HG03175 (cell line): ENCODE measurements around the gene OPRM1.

ENCODE experiments used
- ATAC-seq: cut with Tn5 transposase; IDR thresholded peaks from one replicate; pipeline ENCODE4 v1.9.1; 2021; ENCODE audit warnings: mild to moderate bottlenecking, moderate library complexity; ENCODE audit not compliant: unreplicated experiment

OPRM1 gene

DNA sequence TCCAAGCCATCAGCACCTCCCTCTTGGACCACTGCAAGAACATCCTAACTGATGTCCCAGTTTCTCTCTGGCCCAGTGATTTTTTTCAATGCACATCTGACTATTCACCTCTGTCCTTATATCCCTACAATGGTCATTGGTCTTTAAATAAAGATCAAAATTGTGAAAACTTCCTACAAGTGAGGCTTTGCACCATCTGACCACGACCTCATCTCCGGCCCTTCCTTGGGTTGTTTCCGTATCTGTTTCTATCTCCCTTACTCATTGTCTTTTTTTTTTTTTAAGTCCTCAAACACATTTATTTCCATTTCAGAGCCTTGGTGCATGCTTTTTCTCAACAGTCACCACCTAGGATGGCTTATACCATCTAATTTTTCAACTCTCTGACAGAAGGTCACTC is 229.4 kb downstream of the OPRM1 start:
- no peak for ATAC-seq

DNA sequence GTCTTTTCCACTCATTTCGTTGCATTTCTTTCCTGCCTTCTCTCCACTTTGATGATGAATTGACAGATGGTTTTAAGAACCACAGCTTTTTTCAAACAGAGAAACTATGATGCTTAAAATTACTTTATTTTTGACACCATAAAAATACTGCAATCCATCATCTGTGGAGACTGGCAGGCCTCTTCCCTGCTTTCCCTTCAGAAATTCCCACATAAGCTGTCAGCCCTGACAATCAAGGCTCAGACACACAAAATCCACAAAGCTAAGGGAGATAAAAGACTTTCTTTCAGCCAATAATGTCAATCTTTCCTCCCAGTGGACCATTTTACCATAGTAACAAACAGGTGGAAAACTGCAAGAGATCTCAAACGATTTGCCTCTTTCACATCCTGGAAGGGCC is 235.1 kb downstream of the OPRM1 start:
- ATAC-seq: no peak

DNA sequence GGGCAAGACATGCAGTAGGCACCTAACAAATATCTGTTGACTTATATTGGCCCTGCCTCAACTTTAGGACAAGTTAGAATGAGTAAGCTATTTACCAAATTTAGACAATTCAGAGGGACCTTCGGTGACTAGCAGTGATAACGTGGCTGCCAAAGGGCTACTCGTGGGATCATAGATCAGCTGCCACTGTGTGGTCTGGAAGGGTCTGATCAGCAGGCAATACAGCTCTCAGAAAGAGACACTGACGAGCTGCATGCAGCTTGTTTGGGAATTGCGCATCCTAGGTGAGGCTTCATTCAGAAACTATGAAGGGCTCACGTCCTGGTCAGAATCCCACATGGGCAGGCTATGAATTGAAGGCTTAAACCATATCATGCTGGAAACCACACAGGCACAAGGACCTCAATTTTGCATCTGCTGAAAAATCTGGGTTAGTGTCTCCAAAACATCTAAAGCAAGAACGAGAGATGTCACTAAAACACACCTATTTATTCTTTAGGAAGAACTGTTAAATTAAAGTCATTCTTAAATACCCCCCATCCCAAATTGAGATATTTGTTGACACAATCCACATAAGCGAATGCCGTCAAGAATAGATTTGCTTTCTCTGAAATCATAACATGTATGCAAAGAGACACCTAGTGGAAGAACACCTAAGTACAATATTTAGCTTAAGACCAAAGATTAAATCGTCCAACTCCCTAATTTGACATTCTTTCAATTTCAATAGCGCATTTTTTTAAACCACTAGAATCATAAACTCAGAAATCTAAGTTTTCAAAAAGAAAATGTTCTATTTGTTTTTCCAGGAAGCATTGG is 238.0 kb downstream of the OPRM1 start:
- ATAC-seq: peak; percentile 70

DNA sequence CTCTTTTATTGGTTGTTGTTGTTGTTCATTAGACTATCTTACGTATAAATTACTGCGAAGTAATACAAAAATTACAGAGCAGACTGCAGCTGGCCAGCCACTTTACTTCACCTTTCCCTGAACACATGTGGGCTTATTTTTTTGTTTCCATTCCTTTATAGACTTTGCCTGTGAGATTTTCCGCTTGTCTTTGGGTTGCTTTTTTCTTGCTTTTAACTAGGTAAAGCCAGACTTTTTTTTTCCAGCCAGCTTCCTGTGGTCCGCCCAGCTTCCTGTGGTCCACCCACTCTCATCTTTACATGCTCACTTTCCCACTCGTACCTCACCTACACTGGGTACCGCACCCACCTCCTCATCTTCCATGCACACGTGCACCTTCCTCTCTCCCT is 238.6 kb downstream of the OPRM1 start:
- ATAC-seq: no peak

DNA sequence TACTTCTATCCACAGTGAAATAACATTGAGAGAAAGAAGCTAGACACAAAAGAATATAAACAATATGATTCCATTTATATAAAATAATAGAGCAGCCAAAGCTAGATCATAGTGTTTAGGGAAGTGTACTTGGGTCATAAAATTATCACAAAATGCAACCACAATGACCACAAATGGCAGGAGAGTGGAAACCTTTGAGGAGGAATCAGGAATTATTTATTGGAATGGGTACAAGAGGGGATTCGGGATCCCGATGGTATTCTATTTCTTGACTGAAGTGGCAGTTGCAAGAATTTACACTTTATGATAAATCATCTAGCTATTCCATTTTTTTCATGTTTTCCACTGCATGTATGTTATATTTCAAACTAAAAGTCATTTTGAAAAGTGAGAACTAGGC is 241.5 kb downstream of the OPRM1 start:
- no peak for ATAC-seq

DNA sequence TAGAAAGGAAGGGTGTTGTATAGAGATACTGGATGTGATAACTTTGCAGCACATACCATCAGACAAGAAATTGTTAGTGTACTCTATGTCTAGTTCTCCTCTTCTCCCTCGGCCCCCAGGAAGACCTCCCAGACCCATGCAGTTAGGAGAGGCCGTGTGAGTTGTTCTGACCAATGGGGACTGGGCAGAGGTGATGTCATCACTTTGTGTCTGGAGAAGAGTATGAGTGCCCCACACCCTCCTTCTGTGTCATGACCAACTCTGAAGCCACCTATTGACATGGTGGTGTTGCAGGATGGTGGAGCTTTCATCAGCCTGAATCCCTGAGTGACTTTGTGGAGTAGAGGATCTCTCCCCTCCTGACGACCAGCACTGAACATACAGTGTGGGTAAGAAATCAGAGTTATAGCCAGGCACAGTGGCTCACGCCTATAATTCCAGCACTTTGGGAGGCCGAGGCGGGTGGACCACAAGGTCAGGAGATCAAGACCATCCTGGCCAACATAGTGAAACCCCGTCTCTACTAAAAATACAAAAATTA is 245.3 kb downstream of the OPRM1 start:
- ATAC-seq: no peak

DNA sequence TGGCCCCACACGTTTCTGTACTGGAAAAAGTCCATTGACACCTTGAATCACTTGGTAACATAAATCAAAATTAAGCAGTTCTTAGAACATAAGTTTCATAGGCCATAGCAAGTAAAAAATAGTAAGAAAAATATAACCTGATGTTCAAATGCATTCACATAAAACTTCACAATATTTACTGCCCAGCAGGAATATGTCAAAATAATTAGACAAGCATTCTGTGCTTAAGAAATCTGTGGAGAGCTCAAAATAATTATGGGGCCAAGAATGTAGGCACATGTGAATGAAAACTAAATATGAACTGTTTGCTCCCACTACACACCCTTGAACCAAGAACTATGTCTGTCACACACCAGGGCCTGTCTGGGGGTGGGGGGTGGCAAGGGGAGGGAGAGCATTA is 246.8 kb downstream of the OPRM1 start:
- no peak for ATAC-seq

DNA sequence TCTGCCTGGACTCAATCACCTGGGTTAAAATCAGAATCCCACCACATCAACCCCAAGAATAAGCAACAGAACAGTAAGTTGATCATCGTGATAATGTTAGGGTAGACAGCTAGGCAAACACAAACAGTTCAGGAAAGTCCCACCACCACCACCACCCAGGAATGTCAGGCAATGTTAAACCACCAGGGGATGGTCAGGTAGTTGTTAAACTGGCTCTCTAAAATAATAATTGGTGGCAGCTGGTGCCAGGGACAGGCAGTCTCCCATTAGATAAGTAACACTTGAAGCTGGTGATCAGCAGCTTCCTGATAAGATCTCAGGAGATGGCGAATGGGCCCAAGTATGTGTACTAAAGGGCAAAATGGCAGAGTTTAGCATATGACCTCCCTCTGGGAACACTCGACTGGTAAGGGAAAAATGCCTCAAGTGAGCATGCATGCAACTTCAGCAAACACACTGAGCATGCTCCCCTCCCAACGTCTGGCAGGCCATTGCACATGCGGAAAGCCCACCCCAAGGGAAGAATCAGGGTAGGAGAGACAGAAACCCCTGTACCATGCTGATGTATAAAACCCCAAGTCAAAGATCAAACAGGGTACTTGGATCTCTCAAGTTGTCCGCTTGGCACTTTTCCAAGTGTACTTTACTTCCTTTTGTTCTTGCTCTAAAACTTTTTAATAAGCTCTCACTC is 250.9 kb downstream of the OPRM1 start:
- no peak for ATAC-seq

DNA sequence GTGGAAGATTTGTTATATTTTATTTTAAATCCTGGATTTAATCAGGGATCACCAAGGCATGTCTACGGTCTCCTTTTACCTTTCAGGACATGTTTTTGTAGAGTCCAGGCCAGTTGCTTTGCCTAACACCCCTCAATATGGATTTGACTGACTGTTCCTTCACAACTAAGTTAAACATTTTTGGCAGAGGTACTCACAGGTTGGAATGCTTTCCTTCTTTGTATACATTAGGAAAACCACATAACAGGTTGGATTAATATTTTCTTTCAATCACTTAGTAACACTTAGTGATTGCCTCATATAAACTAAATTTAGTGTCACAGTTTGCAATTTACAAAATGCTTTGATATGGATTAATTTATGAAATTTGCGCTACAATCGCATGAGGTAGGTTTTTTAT is 253.0 kb downstream of the OPRM1 start:
- ATAC-seq: no peak

DNA sequence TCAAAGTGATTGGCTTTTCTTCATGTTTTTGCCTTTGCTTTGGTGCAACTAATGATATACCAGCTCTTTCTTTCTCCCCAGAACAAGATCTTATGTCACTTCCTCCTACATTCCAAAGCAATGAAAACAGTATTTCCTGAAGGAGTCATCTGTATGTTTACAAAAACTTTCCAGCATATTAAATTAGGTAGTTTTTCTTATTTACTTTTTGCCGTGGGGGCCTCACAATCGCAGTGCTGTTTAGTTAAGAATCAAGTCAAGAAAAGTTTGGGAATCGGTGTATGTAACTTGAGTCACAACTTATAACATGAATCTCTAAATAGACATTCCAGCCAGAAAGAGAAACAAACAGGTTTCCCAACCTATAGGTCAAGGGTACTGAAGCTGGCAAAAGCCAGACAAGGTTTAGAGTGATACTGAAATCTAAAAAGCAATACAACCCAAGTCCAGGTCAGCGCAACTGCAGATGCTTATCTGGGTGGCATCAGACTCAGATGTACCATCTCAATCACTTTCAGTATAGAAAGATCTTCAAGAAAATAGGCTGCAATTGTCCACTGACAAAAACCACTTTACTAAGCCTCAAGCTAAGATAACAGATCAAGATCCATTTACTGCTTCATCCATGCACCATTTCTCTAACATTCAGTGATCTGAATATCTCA is 253.9 kb downstream of the OPRM1 start:
- no peak for ATAC-seq

DNA sequence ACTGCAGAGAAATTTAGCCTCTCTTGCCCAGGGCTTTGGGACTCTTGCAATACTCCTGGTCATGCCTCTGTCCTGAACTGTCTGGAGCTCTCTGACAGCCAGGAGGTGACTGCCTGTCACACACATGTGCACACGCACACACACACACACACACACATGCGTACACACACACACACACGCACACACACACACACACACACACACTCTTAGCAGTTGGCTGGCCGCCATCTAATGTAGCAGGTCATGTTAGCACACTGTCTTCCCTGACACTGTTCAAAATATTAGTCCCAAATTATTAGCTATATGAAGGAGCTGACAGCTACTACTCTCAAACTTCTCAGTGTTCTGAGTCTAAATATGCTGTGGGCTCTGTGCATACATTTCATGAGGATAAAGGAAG is 256.7 kb downstream of the OPRM1 start:
- no peak for ATAC-seq
